B cell (primary cell): ENCODE data around the gene MNT.

Source experiments
- EZH2 ChIP-seq: IDR thresholded peaks from 2 replicates; pipeline ENCODE4 v1.6.1; 2012; ENCODE audit warnings: borderline replicate concordance, low read depth, mild to moderate bottlenecking, moderate library complexity, low read length; ENCODE audit not compliant: insufficient read depth, poor library complexity, severe bottlenecking
- TF ChIP-seq, protein P1 (sequence below): fragments of 200-600 bp; IDR thresholded peaks from one replicate; pipeline ENCODE4 v1.8.0; 2022; ENCODE audit warnings: antibody characterized with exemption, mild to moderate bottlenecking

GRCh38 chr17:2371183-2372130 is 29.4 kb downstream of the MNT start:
- TF ChIP-seq, protein P1, sequence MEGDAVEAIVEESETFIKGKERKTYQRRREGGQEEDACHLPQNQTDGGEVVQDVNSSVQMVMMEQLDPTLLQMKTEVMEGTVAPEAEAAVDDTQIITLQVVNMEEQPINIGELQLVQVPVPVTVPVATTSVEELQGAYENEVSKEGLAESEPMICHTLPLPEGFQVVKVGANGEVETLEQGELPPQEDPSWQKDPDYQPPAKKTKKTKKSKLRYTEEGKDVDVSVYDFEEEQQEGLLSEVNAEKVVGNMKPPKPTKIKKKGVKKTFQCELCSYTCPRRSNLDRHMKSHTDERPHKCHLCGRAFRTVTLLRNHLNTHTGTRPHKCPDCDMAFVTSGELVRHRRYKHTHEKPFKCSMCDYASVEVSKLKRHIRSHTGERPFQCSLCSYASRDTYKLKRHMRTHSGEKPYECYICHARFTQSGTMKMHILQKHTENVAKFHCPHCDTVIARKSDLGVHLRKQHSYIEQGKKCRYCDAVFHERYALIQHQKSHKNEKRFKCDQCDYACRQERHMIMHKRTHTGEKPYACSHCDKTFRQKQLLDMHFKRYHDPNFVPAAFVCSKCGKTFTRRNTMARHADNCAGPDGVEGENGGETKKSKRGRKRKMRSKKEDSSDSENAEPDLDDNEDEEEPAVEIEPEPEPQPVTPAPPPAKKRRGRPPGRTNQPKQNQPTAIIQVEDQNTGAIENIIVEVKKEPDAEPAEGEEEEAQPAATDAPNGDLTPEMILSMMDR, result no peak
- TF ChIP-seq EZH2, result no peak
